GM12878 (cell line): ENCODE data around the gene HSF2BP. TPM values are rescaled to one million over a fixed set of nuclear protein-coding genes. Genes with fewer than 3 reads are reported as not detected.

Experiments used
- ATAC-seq: fragments of 200-7000 bp; cut with Tn5 transposase; 3 replicates; pipeline ENCODE4 v1.9.1; 2020; ENCODE audit warnings: mild to moderate bottlenecking, moderate library complexity
- BruUV-seq: library from RNA; stranded (reverse); fragments of 400-500 nt; replicated peaks from 2 replicates; lab custom pipeline; 2021; lab: Mats Ljungman, UMichigan
- CTCF ChIA-PET: fragments of 300-600 bp; sonication (Branson Sonifier 250); formaldehyde crosslinking; extraction: SDS; loops from one replicate; lab custom pipeline; 2021; ENCODE audit warnings: inconsistent platforms; lab: Yijun Ruan, JAX
- POLR2A ChIA-PET: fragments of 350-600 bp; formaldehyde crosslinking; extraction: SDS; loops from one replicate; lab custom pipeline; 2021; ENCODE audit warnings: inconsistent platforms; lab: Charles Lee
- RAD21 ChIA-PET: fragments of 300-600 bp; sonication (Branson Sonifier 250); formaldehyde crosslinking; loops from one replicate; lab custom pipeline; 2023; ENCODE audit warnings: antibody characterized with exemption; ENCODE audit not compliant: unreplicated experiment; lab: Charles Lee
- SMC1A ChIA-PET: fragments of 300-600 bp; sonication (Branson Sonifier 250); formaldehyde crosslinking; loops from one replicate; lab custom pipeline; 2023; ENCODE audit not compliant: unreplicated experiment, uncharacterized antibody; lab: Charles Lee
- DNase-seq: peaks from one replicate; pipeline ENCODE4 v3.0.0-alpha.2; 2011; ENCODE audit warnings: low read depth, low spot score
- FAIRE-seq: peaks from 3 replicates; lab custom pipeline; 2011; peaks lifted over from hg19 to GRCh38; lab: Jason Lieb, UNC
- H2AFZ ChIP-seq: 2 replicates; pipeline ENCODE4 v1.6.0; 2011; ENCODE audit warnings: low read depth, low read length, control low read depth; ENCODE audit not compliant: control insufficient read depth
- H3K27ac ChIP-seq: 2 replicates; pipeline ENCODE4 v1.5.1; 2011; ENCODE audit warnings: control low read depth; ENCODE audit not compliant: control insufficient read depth, insufficient read depth
- H3K27me3 ChIP-seq, 2 experiments: replicated peaks in 1 of 2; 2 replicates each; pipeline versions ENCODE4 v1.6.0 to v1.6.1; 2011; ENCODE audit warnings: low read length in 1 of 2; ENCODE audit not compliant: control insufficient read depth in 2 of 2, insufficient read depth in 2 of 2
- H3K36me3 ChIP-seq, 2 experiments: 2 replicates each; pipeline ENCODE4 v1.5.1; 2011; ENCODE audit warnings: low read length in 1 of 2; ENCODE audit not compliant: control insufficient read depth in 2 of 2, insufficient read depth in 2 of 2
- H3K4me1 ChIP-seq: 2 replicates; pipeline ENCODE4 v1.6.1; 2011; ENCODE audit warnings: mild to moderate bottlenecking, low read length, moderate library complexity, mixed read lengths; ENCODE audit not compliant: control insufficient read depth, insufficient read depth
- H3K4me2 ChIP-seq: 2 replicates; pipeline ENCODE4 v1.6.0; 2011; ENCODE audit warnings: control low read depth; ENCODE audit not compliant: control insufficient read depth, insufficient read depth
- H3K4me3 ChIP-seq: fragments of 200-600 bp; sonication (generic); 2 replicates; pipeline ENCODE4 v1.5.1; 2016
- H3K79me2 ChIP-seq: 2 replicates; pipeline ENCODE4 v1.6.0; 2011; ENCODE audit warnings: low read length; ENCODE audit not compliant: control insufficient read depth, insufficient read depth
- H3K9ac ChIP-seq: 2 replicates; pipeline ENCODE4 v1.8.0; 2011; ENCODE audit warnings: low read length, control low read depth, mixed read lengths; ENCODE audit not compliant: control insufficient read depth, insufficient read depth
- H3K9me3 ChIP-seq: replicated peaks from 3 replicates; pipeline ENCODE4 v1.5.1; 2011; ENCODE audit warnings: mild to moderate bottlenecking, low read length; ENCODE audit not compliant: control insufficient read depth, insufficient read depth
- H4K20me1 ChIP-seq: 2 replicates; pipeline ENCODE4 v1.6.0; 2011; ENCODE audit not compliant: control insufficient read depth, insufficient read depth
- DPF2 ChIP-seq: fragments of 450-650 bp; IDR thresholded peaks from 2 replicates; pipeline ENCODE4 v1.6.1; 2017; ENCODE audit warnings: mild to moderate bottlenecking
- ELK1 ChIP-seq: IDR thresholded peaks from 2 replicates; pipeline ENCODE4 v1.6.1; 2012; ENCODE audit warnings: low read depth, low read length, improper control_type of control experiment
- FOXM1 ChIP-seq: IDR thresholded peaks from 2 replicates; pipeline ENCODE4 v1.6.1; 2012; ENCODE audit warnings: low read depth, mild to moderate bottlenecking, inconsistent platforms, low read length, moderate library complexity
- MYB ChIP-seq: fragments of 150-350 bp; IDR thresholded peaks from 2 replicates; pipeline ENCODE4 v1.6.1; 2014; ENCODE audit warnings: mild to moderate bottlenecking, low read depth, low read length, borderline replicate concordance
- NBN ChIP-seq: fragments of 450-650 bp; IDR thresholded peaks from 2 replicates; pipeline ENCODE4 v1.6.1; 2016
- RELA ChIP-seq: fragments of 450-650 bp; IDR thresholded peaks from 2 replicates; pipeline ENCODE4 v1.8.0; 2014; ENCODE audit warnings: borderline replicate concordance; ENCODE audit not compliant: partially characterized antibody
- SIN3A ChIP-seq: IDR thresholded peaks from 2 replicates; pipeline ENCODE4 v1.6.1; 2012; ENCODE audit warnings: low read depth, low read length, improper control_type of control experiment
- WGBS: methylation state at CpG from one replicate; pipeline ENCODE4 v1.1.6; 2016; ENCODE audit warnings: low lambda C conversion rate; ENCODE audit not compliant: insufficient replicate concordance, insufficient coverage; ENCODE audit errors: missing lambda C conversion rate; 5-methylcytosine and 5-hydroxymethylcytosine counted together
- in situ Hi-C: fragments of 300-500 bp; cut with MboI; formaldehyde crosslinking; loops from 9 replicates; pipeline ENCODE4 v1.14.3; 2018; ENCODE audit warnings: mixed read lengths
- intact Hi-C: fragments of 100-400 bp; cut with micrococcal nuclease; formaldehyde crosslinking; loops from one replicate; pipeline ENCODE4 v1.14.2; 2022; ENCODE audit not compliant: unreplicated experiment
- polyA plus RNA-seq, 11 experiments: library from polyadenylated mRNA; depleted of rRNA in 4 of 11; unstranded in 6 of 11; stranded (reverse) in 5 of 11; fragments of >200 nt; fragmentation: Nextera tagmentation in 4 of 11; fragmentation: Illumina TruSeq in 1 of 11; extraction: Ambion mirVana in 4 of 11; extraction: Trizol in 1 of 11; gene quantifications; 1 replicate in 1 of 11; 2 replicates in 10 of 11; pipeline versions ENCODE4 v1.2.1 to v1.2.3, GENCODE V29; 2011 to 2016; ENCODE audit warnings: inconsistent platforms in 2 of 11, missing spikeins in 2 of 11, low read depth in 1 of 11
- total RNA-seq, 4 experiments: library from RNA; depleted of rRNA in 3 of 4; stranded (reverse); fragments of >200 nt in 3 of 4; fragmentation: Illumina TruSeq in 1 of 4; extraction: Trizol in 1 of 4; gene quantifications; 2 replicates each; pipeline versions ENCODE4 v1.2.1 to v1.2.3, GENCODE V29; 2013 to 2021

HSF2BP gene
- total and polyA plus RNA-seq, 10 of the 15 experiments (the other 5 are each of a cell fraction or from before 2014, with no cell fraction given): 0.07 to 0.81 (median 0.35) TPM

- TF ChIP-seq SIN3A (no peak), NBN (no peak), FOXM1 (no peak)
Observed at GRCh38 chr21:43575473-43575844, 83.8 kb downstream of the HSF2BP start (continued).

- H3K4me3 ChIP-seq: no peak overlapping the region
- H3K79me2 ChIP-seq: no peaks in the 10 kb centered on the region
- DNase-seq: no peak
- 34% methylated on average over 18 of the region's 19 CpGs for WGBS
- H3K27me3 ChIP-seq: peaks cover 0 to 3% of the 10 kb centered on the region in 2 experiments; a peak in 3 of 4 replicates
- no peak overlapping the region for H3K27ac ChIP-seq
- TF ChIP-seq ELK1 (no peak), RELA (no peak), MYB (no peak), DPF2 (no peak)
- TF ChIP-seq, all 136 proteins: peak for 0
- ChIA-PET POLR2A (no interaction called here), RAD21 (no interaction called here), CTCF (no interaction called here), SMC1A (no interaction called here)
- no TSS peak for BruUV-seq
- ATAC-seq (no peak), FAIRE-seq (no peak)
- no peaks in the 10 kb centered on the region for H3K4me1 ChIP-seq
- H3K9ac ChIP-seq: no peak overlapping the region
- no peaks in the 10 kb centered on the region for H4K20me1 ChIP-seq
- no peak overlapping the region for H3K4me2 ChIP-seq
- in situ Hi-C loops: no loop called here
- H3K9me3 ChIP-seq: no peaks in the 10 kb centered on the region
- no peaks in the 10 kb centered on the region for H3K36me3 ChIP-seq
- intact Hi-C loops: no loop called here
- no peak overlapping the region for H2AFZ ChIP-seq
Observed at GRCh38 chr21:43574741-43575472, 84.4 kb downstream of the HSF2BP start.
